Pancreas (tissue), 10 donors: ENCODE measurements around the gene MAPT. TPM values are rescaled to one million over a fixed set of nuclear protein-coding genes. Genes with fewer than 3 reads are reported as not detected.

Source experiments
- ATAC-seq, 4 donors: fragments of 200-7000 bp; cut with Tn5 transposase; one replicate each; pipeline versions ENCODE4 v1.8.0 to v1.9.1; 2020; ENCODE audit warnings: mild to moderate bottlenecking in 4 of 4, moderate library complexity in 4 of 4
- DNase-seq, 6 donors: peaks; one replicate each; pipeline ENCODE4 v3.0.0-alpha.2; 2020
- FAIRE-seq: peaks from 2 replicates; lab custom pipeline; 2012; peaks lifted over from hg19 to GRCh38; lab: Jason Lieb, UNC
- H3K27ac ChIP-seq, 4 donors: fragments of 200-600 bp; sonication (generic); 1 replicate in 3 of 4; 2 replicates in 1 of 4; pipeline versions ENCODE4 v1.5.0 to v1.8.0; 2020
- H3K27me3 ChIP-seq, 4 donors: fragments of 200-600 bp; one replicate each; pipeline ENCODE4 v1.8.0; 2021
- H3K36me3 ChIP-seq, 3 donors: fragments of 200-600 bp; sonication (generic) in 1 of 3; one replicate each; pipeline versions ENCODE4 v1.5.0 to v1.8.0; 2020 to 2021
- H3K4me1 ChIP-seq, 3 donors: fragments of 200-600 bp; one replicate each; pipeline ENCODE4 v1.8.0; 2021
- H3K4me3 ChIP-seq, 4 donors: fragments of 200-600 bp; sonication (generic) in 2 of 4; one replicate each; pipeline versions ENCODE4 v1.5.0 to v1.8.0; 2020 to 2021
- H3K9me3 ChIP-seq, 4 donors: fragments of 200-600 bp; one replicate each; pipeline ENCODE4 v1.8.0; 2021
- CTCF ChIP-seq, 4 donors: fragments of 200-600 bp; sonication (generic) in 3 of 4; IDR thresholded peaks; one replicate each; pipeline versions ENCODE4 v1.5.0 to v1.8.0; 2021; ENCODE audit warnings: antibody characterized with exemption in 4 of 4
- WGBS, 2 donors: extraction: QIAGEN DNeasy Blood & Tissue Kit; methylation state at CpG; one replicate each; pipeline ENCODE4 v1.1.7; 2013; 5-methylcytosine and 5-hydroxymethylcytosine counted together
- intact Hi-C, 3 donors: fragments of 100-400 bp; cut with DNase I; formaldehyde crosslinking; loops; one replicate each; pipeline versions ENCODE4 v1.11.1 to v1.14.2; 2022
- polyA plus RNA-seq, 2 donors: library from polyadenylated mRNA; stranded (reverse); fragments of 200-250 nt; gene quantifications; one replicate each; pipeline ENCODE4 v1.2.3, GENCODE V29; 2013
- total RNA-seq, 6 donors: library from RNA; stranded (reverse); fragmentation: NEBNext Ultra II Directional in 4 of 6; extraction: Animal tissue kit (Norgen Biotek cat#: 25700) in 4 of 6; gene quantifications; one replicate each; pipeline versions ENCODE4 v1.2.1 to v1.2.4, GENCODE V29; 2021 to 2023
- donor health status: healthy with polysubstance abuse.
- donor health status: DM: no; HTN: no; CAD: no; lungs with moderate emphysema.
- donor health status: DM: no; HTN: no; CAD: no.
- donor health status: control.
- donor health status: control.
- donor health status: Bipolar disorder and iron deficiency.
- donor health status: DM: yes; HTN: yes; CAD: no.
- donor health status: DM: no; HTN: no; CAD: no.
- donor health status: DM: no; HTN: no; CAD: no.
- donor health status: DM: yes; HTN: yes; CAD: no.

The MAPT gene
- total and polyA plus RNA-seq, 8 donors: 1.1 to 3.2 (median 1.7) TPM

DNA sequence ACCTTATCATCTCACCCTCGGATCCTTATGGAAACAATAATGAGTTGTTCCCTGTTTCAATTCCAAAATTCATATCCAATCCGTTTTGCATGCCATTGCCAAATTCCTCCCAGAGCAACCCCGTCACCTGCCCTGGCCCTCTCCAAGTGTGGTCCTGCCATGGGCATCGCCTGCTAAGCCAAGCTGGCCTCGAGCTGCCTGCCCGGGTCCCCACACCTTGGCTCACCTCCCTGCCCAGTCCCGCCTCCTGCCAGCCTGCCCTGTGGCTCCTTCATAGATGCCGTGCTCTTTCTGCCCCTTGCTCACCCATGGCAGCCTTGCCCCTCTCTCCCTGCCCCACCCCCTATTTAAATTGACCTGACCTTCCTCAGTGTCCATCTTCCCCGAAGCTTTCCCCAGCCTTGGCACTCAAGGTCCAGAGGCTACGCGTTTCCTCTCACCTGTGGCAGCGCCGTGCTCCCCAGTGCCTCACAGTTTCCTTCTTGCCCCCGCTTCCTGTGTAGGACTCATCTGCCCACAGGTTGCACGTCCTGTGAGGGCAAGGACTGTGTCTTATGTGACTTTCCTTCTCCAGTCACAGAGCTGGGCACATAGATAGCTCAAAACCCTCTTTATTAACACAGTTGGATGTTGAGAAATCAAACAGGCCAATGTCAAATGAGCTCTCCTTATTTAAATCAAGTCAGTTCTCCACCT lies 12.7 kb downstream of the MAPT start:
- TF ChIP-seq CTCF (IDR thresholded peaks at IDR 0.05): no peak
- H3K36me3 ChIP-seq: no peaks in the 10 kb centered on the region
- ATAC-seq (no peak), FAIRE-seq (no peak), DNase-seq (no peak)
- no peaks in the 10 kb centered on the region for H3K9me3 ChIP-seq
- no peak overlapping the region for H3K27ac ChIP-seq
- WGBS, 2 donors: 70 to 76% methylated on average over 15 of the region's 15 CpGs
- intact Hi-C loops: no loop called here
- no peak overlapping the region for H3K4me3 ChIP-seq
- H3K27me3 ChIP-seq: no peaks in the 10 kb centered on the region
- H3K4me1 ChIP-seq: no peaks in the 10 kb centered on the region

GRCh38 chr17:45907750-45908395 lies 13.5 kb downstream of the MAPT start:
- no peaks in the 10 kb centered on the region for H3K36me3 ChIP-seq
- H3K4me1 ChIP-seq: no peaks in the 10 kb centered on the region
- WGBS, 2 donors: 62 to 73% methylated on average over 11 of the region's 11 CpGs
- TF ChIP-seq CTCF (IDR thresholded peaks at IDR 0.05): no peak
- no peak overlapping the region for H3K4me3 ChIP-seq
- no peaks in the 10 kb centered on the region for H3K27me3 ChIP-seq
- H3K9me3 ChIP-seq: no peaks in the 10 kb centered on the region
- no peak overlapping the region for H3K27ac ChIP-seq
- ATAC-seq (no peak), FAIRE-seq (no peak), DNase-seq (no peak)
- intact Hi-C loops: no loop called here

DNA sequence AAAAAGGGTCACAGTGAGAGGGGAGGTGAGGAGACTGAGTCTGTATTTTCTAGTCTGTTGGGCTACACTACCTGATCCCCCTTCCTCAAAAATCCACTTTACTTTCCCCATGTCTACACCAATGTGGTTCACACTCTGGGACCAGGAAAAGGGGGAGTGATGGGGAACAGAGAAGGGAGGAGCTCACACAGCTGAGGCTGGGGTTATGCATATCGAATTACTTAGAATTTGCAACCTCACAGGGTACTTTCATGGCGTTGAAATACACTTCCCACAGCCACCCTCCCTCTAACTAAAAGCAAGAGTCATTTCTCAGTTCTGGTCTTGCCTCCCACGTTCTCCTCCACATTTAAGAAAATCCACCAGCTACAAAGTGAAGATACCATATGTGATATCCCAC lies 14.1 kb downstream of the MAPT start:
- ATAC-seq (no peak), DNase-seq (no peak), FAIRE-seq (no peak)
- TF ChIP-seq CTCF (IDR thresholded peaks at IDR 0.05): no peak
- WGBS, 2 donors: 50 to 65% methylated on average over 3 of the region's 3 CpGs
- no peak overlapping the region for H3K4me3 ChIP-seq
- no peak overlapping the region for H3K27ac ChIP-seq
- H3K9me3 ChIP-seq: no peaks in the 10 kb centered on the region
- intact Hi-C loops: no loop called here
- H3K4me1 ChIP-seq: no peaks in the 10 kb centered on the region
- no peaks in the 10 kb centered on the region for H3K27me3 ChIP-seq
- no peaks in the 10 kb centered on the region for H3K36me3 ChIP-seq

DNA sequence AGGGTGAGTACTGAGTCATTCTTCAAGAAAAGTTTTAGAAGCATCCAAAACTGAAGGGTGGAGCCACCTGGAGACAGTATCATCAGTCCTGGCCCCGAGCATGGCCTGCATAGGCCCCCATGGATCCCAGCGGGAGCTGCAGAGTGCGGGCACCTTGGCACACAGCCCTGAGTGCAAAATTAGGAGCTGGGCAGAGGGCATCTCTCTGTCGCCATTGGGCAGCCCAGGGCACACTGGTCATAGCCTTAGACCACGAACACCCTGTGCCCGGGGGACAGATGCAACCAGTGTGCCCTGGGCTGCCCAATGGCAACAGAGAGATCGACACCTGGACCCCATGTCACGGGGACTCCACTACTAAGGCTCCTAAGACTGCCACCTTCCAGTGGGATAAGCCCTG lies 14.6 kb downstream of the MAPT start:
- WGBS, 2 donors: 79 to 87% methylated on average over 8 of the region's 8 CpGs
- no peak overlapping the region for H3K4me3 ChIP-seq
- FAIRE-seq (no peak), DNase-seq (no peak), ATAC-seq (no peak)
- H3K27ac ChIP-seq: no peak overlapping the region
- no peaks in the 10 kb centered on the region for H3K36me3 ChIP-seq
- intact Hi-C loops: no loop called here
- H3K27me3 ChIP-seq: no peaks in the 10 kb centered on the region
- TF ChIP-seq CTCF (IDR thresholded peaks at IDR 0.05): no peak
- no peaks in the 10 kb centered on the region for H3K9me3 ChIP-seq
- no peaks in the 10 kb centered on the region for H3K4me1 ChIP-seq

GRCh38 chr17:45910667-45911066 lies 16.3 kb downstream of the MAPT start:
- FAIRE-seq (no peak), ATAC-seq (no peak), DNase-seq (no peak)
- H3K36me3 ChIP-seq: no peaks in the 10 kb centered on the region
- H3K27ac ChIP-seq: no peak overlapping the region
- no peaks in the 10 kb centered on the region for H3K4me1 ChIP-seq
- H3K9me3 ChIP-seq: no peaks in the 10 kb centered on the region
- no peaks in the 10 kb centered on the region for H3K27me3 ChIP-seq
- no peak for TF ChIP-seq CTCF (IDR thresholded peaks at IDR 0.05)
- H3K4me3 ChIP-seq: no peak overlapping the region
- 66 to 78% methylated on average over 3 of the region's 3 CpGs for WGBS, 2 donors
- intact Hi-C loops: no loop called here
